NCI-H1092 treated with DMSO at 0.1 percent for 48 hours (cell line): ENCODE data around the gene FHIT.

Experiments
- DNase-seq: peaks from one replicate; lab custom pipeline; 2025; lab: John Stamatoyannopoulos, UW

FHIT gene

GRCh38 chr3:60399861-60400845 is 851.1 kb downstream of the FHIT start:
- DNase-seq, result no peak

- no peak for DNase-seq
These were observed 852.0 kb downstream of the FHIT start for GRCh38 chr3:60399292-60399691.

GRCh38 chr3:60395173-60395762 is 856.0 kb downstream of the FHIT start:
- no peak for DNase-seq

- no peak for DNase-seq
These were observed 857.3 kb downstream of the FHIT start for GRCh38 chr3:60393946-60394345.

- no peak for DNase-seq
These were observed 858.8 kb downstream of the FHIT start for GRCh38 chr3:60392501-60392900.

- DNase-seq, result no peak
These were observed 860.0 kb downstream of the FHIT start for GRCh38 chr3:60391292-60391691.

GRCh38 chr3:60388731-60389130 is 862.5 kb downstream of the FHIT start:
- DNase-seq, result no peak

- no peak for DNase-seq
These were observed 864.9 kb downstream of the FHIT start for GRCh38 chr3:60386306-60386705.

GRCh38 chr3:60384341-60384740 is 866.9 kb downstream of the FHIT start:
- no peak for DNase-seq

GRCh38 chr3:60383345-60383744 is 867.9 kb downstream of the FHIT start:
- DNase-seq, result no peak

GRCh38 chr3:60366486-60366885 is 884.8 kb downstream of the FHIT start:
- DNase-seq, result no peak

GRCh38 chr3:60365360-60365759 is 885.9 kb downstream of the FHIT start:
- no peak for DNase-seq

GRCh38 chr3:60364475-60364874 is 886.8 kb downstream of the FHIT start:
- DNase-seq, result no peak

GRCh38 chr3:60363817-60364216 is 887.4 kb downstream of the FHIT start:
- DNase-seq, result no peak

GRCh38 chr3:60355825-60356224 is 895.4 kb downstream of the FHIT start:
- no peak for DNase-seq

- no peak for DNase-seq
These were observed 899.8 kb downstream of the FHIT start for GRCh38 chr3:60351481-60351880.

- DNase-seq, result no peak
These were observed 906.9 kb downstream of the FHIT start for GRCh38 chr3:60344340-60344739.

- no peak for DNase-seq
These were observed 907.4 kb downstream of the FHIT start for GRCh38 chr3:60343831-60344230.

- DNase-seq, result no peak
These were observed 911.9 kb downstream of the FHIT start for GRCh38 chr3:60339304-60339703.

- no peak for DNase-seq
These were observed 913.8 kb downstream of the FHIT start for GRCh38 chr3:60337421-60337820.

- no peak for DNase-seq
These were observed 915.2 kb downstream of the FHIT start for GRCh38 chr3:60336061-60336460.

GRCh38 chr3:60333710-60334109 is 917.5 kb downstream of the FHIT start:
- no peak for DNase-seq

- peak; percentile 56 for DNase-seq
These were observed 921.1 kb downstream of the FHIT start for GRCh38 chr3:60330107-60330506.
